ENCODE measurements around the gene ZNF710. TPM values are rescaled to one million over a fixed set of nuclear protein-coding genes. Genes with fewer than 3 reads are reported as not detected.
"Not testable (repeated sequence)": the region's sequence is repeated elsewhere in the genome, so short reads cannot be mapped to it uniquely, and the experiment has no call there.

ZNF710 gene
- total RNA-seq, 1 donor from 2014 or later, result 9.9 TPM

DNA sequence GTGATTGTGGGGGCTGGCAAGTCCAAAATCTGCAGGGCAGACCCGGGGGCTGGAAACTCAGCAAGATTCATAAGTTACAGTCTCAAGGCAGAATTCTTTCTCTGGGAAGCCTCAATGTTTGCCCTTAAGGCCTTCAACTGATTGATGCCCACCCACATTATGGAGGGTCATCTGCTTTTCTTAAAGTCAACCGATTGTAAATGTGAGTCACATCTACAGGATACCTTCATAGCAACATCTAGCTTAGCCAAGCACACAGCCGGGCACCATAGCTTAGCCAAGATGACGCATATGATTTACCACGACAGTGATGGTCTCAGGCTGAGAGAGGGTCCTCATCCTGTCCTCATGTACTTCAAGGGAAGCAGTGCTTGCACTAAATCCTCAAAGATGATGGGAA is 57.7 kb downstream of the ZNF710 start:
- no peak for DNase-seq (ENCODE audit: low read depth in 2 of 2)

DNA sequence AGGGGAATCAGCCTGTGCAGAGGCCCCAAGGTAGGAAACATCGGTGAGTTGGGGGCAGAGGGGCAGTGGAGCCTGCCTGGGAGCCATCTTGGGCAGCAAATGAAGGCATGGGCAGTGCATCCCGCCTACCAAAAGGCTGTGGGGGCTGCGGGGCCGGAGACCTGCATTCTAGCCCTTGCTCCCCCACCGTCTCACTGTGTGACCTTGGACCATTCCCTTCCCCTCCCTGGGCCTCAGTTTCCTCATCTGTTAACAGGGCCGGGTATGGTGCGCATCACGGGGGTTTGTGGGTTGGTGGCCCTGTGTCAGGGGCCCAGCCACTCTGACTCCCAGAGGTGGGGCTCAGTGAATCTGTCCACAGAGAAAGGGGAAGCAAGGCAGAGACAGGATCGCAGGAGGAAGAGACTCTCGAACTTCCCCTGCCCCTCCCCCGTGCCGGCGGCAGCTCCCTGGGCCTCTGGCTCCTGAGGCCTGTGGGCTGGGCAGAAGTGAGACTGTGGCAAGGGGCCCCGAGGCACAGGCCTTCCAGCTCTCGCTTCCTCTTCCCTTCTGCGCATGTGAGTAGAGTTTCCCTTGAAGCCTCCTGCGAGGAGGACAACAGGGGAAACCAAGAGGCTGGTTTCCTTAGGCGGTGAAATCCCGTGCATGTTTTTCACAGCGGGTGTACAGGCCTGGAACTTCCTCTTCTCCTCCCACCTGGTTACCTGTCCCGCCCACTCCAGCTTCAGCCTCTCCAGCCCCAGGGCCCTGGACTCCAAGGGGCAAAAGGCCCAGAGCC is 58.3 kb downstream of the ZNF710 start:
- DNase-seq (ENCODE audit: low read depth in 2 of 2), result peak in 1 of 2 donors; percentile 26

DNA sequence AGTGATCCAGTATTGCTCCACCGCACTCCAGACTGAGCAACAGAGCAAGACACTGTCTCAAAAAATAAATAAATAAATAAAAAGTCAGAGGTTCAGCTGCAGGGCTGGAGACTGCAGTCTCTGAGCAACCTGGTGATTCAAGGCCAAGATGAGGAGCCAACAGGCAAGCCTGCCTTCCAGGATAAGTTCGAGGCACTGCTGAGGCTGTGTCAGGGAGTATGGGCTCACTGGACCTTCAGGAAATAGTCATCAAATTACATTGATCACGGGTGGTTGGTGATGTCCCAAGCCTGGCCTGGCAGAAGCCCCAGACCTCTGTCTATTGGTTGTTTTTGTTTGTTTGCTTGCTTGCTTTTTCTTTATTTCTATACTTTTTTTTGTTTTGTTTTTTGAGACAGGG is 59.7 kb downstream of the ZNF710 start:
- DNase-seq (ENCODE audit: low read depth in 2 of 2), result no peak

DNA sequence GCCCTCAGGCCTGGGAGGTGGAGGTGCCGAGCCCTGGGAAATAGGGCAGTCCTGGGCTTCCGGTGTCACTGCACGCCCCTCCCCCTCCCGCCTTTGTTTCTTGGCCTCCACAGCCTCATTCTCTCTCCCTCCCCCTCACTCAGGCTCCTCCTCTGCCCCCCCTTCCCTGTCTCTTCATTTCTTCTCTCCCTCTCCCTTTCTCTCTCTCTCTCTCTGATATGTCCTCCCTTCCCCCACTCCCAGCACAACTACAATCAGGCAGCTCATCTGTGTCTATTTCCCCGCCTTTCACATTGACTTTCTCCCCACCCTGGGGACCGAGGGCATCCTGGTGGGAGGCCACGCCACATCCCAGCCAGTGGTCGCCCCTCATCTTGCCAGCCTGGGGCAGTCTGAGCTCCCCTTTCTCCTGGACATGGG is 60.9 kb downstream of the ZNF710 start:
- DNase-seq (ENCODE audit: low read depth in 2 of 2), result no peak

DNA sequence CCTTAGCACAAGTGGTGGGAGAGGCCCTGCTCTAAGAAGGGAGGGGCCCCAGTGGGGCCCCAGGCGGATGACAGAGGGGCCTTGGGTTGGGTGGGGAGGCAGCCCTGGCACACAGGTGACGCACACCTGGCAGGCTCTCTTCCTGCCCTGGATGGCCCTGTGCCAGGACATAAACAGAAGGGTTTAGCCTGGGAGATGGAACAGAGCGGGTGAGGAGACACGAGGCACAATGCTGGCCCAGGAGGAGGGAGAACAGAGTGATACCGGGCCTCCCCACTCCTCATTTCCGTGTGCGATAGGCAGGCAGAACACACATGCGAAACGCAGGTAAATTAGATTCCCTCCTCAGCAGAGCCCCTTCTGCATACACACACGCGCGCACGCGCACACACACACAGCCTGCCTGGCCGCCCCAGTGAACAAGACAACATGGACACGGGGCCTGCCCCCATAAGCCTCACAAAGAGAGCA is 61.4 kb downstream of the ZNF710 start:
- DNase-seq (ENCODE audit: low read depth in 2 of 2), result no peak

DNA sequence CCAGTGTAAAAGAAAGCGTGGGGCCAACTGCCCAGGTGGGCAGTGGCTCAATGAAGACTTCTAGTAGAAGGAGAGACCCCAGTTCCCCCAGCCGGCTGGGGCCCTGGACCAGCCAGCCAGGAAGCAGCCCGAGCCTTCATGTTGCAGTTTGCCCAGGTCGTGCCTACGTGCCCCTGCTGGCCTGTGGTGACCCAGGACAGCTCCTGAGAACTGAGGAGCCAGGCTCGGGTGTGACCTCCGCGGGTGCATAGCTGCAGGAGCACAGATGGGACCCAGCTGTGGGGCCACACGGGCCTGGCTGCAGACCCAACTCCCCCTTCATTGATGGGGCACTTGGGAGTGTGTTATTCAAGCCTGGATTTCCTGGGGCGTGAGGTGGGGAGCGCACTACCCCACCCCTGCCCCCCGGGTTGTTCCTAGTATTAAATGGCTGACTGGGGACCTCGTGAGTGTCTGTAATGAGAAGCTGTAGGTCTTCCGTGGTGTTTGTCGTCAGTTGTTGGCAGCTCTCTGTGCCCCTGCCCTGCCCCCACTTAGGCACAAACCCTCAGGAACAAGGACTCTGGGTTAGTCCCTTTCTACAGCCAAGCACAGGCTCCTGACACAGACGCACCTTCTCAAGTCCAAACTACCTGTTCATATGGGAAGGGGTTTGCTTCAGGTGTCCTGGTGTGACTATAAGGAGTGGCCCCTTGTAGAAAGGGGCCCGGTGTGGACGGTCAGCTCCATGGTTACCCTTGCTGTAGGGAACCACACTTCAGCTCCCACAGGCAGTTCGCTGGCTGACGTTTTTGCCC is 62.0 kb downstream of the ZNF710 start:
- DNase-seq (ENCODE audit: low read depth in 2 of 2), result no peak

DNA sequence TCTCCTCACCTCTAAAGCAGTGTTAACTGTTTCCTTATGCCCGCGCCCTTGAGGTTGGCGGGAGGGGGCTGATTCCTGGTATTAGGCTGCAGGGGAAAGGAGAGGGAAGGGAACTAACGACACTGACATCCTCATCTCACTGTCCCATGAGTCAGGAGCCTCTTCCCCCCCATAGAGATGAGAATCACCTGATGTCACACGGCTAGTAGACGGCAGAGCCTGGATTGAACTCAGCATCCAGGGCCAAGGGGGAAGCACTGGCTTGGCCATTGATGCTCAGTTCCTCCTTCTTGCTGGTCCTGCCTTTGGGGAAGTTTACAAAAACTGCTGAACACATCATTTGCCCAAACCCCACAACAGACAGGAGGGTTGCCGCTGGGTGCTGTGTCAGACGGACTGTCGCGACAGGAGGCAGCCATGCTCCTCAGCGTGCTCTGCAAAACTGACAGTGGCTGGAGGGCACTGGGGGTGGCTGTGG is 62.7 kb downstream of the ZNF710 start:
- DNase-seq (ENCODE audit: low read depth in 2 of 2), result no peak

DNA sequence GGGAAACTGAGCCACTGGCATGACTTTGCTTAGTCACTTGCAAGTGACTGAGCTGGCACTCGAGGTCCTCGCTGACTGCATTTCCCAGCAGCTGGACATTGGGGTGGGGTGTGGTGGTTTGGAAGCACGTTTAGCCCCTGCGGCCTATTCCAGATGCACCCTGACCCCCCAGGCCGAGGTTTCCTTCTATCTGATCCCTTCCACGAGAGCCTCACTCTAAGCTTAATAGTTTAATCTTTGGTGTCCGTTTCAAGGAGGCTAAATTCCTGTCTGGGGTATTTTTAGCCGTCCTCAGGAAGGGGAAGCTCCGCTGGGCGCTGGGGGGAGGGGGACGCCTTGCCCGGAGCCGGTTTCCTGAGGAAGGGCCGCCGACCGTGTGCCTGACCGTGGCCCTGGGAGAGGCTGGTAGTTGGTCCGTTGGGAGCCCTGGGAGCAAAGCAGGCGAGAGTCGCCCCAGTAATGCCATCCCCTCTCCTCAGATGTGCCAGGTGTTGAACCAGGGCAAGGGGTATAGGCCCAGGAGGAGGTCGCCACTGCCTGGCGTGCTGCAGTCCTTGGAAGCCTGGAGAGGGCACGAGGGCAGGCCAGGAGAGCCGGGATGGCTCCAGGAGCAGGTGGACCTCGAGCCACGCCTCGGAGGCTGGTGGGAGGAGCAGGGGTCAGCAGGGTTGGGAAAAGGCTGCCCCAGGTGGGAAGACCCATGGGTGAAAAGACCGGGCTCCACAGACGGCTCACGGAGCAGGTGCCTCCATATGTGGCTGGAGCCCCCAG is 64.0 kb downstream of the ZNF710 start:
- peak; percentile 38 to 67 for DNase-seq (ENCODE audit: low read depth in 2 of 2)

DNA sequence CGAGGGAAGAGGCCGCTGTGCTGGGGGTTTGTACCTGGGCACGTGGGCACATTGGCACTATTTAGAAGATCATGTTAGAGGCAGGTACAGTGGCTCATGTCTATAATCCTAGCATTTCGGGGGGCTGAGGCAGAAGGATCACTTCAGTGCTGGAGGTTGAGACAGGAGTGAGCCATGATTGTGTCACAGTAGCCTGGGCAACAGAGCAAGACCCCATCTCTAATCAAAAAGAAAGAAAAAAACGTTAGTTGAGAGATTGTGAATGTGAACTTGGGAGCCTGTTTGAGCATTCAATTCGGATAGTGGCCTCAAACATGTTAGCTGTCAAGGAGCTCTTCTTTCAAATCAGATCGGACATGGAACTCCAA is 64.5 kb downstream of the ZNF710 start:
- no peak for DNase-seq (ENCODE audit: low read depth in 2 of 2)

DNA sequence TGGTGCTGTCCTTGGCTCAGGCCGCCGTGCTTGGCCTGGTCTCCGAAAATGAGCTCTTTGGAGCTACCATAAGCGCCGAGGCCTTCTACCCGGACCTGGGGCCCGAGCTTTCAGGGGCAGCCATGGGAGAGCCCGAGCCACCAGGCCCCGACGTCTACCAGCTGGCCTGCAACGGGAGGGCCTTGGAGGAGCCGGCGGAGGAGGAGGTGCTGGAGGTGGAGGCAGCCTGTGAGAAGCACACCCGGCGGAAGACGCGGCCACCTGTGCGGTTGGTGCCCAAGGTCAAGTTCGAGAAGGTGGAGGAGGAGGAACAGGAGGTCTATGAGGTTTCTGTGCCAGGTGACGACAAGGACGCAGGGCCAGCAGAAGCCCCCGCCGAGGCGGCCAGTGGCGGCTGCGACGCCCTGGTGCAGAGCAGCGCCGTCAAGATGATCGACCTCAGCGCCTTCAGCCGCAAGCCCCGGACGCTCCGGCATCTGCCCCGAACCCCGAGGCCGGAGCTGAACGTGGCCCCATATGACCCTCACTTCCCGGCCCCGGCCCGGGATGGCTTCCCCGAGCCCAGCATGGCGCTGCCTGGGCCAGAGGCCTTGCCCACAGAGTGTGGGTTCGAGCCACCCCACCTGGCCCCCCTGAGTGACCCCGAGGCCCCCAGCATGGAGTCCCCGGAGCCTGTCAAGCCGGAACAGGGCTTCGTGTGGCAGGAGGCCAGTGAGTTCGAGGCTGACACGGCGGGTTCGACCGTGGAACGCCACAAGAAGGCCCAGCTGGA is 66.2 kb downstream of the ZNF710 start:
- no peak for DNase-seq (ENCODE audit: low read depth in 2 of 2)

DNA sequence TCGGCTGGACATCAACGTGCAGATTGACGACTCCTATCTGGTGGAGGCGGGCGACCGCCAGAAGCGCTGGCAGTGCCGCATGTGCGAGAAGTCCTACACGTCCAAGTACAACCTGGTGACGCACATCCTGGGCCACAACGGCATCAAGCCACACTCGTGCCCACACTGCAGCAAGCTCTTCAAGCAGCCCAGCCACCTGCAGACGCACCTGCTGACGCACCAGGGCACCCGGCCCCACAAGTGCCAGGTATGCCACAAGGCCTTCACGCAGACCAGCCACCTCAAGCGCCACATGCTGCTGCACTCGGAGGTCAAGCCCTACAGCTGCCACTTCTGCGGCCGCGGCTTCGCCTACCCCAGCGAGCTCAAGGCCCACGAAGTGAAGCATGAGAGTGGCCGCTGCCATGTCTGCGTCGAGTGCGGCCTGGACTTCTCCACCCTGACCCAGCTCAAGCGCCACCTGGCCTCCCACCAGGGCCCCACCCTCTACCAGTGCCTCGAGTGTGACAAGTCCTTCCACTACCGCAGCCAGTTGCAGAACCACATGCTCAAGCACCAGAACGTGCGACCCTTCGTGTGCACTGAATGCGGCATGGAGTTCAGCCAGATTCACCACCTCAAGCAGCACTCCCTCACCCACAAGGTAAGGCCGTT is 67.0 kb downstream of the ZNF710 start:
- DNase-seq (ENCODE audit: low read depth in 2 of 2), result no peak

DNA sequence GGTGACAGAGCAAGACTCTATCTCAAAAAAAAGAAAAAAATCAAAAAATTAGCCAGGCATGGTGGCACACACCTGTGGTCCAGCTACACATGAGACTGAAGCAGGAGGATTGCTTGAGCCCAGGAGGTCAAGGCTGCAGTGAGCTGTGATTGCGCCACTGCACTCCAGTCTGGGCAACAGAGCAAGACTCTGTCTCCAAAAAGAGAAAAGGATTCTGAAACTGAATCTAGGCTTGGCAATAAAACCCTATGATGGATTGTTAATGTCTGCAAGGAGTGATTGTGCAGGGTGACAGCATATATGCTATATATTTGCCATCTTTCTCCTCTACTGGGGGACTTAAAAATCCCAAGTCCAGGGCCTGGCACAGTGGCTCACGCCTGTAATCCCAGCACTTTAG is 69.5 kb downstream of the ZNF710 start:
- not testable (repeated sequence) for DNase-seq (ENCODE audit: low read depth in 2 of 2)

DNA sequence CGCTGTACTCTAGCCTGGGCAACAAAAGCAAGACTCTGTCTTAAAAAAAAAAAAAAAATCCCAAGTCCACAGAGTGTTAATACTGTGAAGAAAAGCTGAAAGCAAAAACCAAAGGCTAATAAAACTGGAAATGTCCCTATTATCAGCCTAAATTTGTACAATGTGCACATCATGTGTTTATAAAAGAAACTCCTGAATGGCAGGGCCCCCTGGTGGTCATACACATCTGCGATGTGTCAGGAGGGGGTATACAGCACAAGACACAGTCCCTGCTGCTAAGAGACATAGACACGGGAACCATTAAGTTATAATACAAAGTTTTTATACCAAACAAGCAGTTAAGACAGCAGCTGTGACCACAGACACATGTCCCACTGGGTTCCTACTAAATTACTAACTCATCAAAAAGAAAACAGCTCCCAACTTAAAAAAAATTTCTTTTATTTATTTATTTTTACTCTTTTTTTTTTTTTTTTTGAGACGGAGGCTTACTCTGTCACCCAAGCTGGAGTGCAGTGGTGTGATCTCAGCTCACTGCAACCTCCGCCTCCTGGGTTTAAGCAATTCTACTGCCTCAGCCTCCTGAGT is 70.2 kb downstream of the ZNF710 start:
- DNase-seq (ENCODE audit: low read depth in 2 of 2), result peak; percentile 90 to 93

DNA sequence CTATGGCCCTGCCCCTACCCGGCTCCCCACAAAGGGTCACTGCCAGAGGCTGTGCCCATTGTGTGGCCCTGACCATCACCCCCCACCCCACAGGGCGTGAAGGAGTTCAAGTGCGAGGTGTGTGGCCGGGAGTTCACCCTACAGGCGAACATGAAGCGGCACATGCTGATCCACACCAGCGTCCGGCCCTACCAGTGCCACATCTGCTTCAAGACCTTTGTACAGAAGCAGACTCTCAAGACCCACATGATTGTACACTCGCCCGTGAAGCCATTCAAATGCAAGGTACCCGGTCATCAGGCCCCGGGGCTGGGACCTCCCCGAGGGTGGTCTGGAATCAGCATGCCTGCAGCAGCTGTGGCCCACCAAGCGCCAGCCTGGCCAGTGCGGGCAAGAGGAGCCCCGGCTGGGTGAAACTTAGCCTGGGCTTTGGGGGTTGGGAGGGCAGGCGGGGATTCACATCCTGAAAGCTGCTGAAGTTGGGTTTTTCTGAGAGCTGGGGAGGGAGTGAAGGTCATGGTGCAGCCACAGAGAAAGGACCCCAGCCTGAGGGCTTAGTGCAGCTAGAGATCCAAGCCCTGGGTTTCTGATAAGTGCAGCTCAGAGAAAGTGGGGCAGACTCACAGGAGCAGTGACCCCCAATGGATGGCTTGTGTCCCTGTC is 72.0 kb downstream of the ZNF710 start:
- DNase-seq (ENCODE audit: low read depth in 2 of 2), result no peak

DNA sequence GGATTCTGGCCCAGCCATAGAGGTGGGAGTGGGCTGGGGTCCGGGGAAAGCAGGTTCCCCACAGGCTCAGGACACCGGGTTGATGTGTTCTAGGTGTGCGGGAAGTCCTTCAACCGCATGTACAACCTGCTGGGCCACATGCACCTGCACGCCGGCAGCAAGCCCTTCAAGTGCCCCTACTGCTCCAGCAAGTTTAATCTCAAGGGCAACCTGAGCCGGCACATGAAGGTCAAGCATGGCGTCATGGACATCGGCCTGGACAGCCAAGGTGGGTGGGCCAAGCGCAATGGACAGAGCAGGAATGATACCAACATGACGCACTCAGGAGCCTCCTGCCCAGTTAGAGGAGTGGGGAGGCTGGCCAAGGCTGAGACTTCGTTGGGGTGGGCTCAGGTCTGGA is 72.9 kb downstream of the ZNF710 start:
- no peak for DNase-seq (ENCODE audit: low read depth in 2 of 2)

DNA sequence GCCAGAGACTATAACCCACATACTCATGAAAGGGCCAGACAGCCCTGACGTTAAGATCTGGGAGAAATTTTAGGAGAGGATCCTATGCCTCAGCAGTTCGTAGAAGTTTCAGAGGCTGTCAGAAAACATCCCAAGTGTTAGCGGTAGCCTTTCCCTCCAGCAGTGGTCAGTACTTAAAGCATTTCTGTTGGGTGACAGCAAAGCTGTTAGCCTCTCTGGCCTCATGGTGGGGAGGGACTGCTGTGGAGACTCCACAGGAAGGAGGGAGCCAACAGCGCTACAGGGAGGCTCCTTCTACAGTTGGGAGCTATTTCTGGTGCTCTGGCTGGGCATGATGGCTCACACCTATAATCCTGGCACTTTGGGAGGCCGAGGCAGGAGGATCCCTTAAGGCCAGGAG is 73.8 kb downstream of the ZNF710 start:
- DNase-seq (ENCODE audit: low read depth in 2 of 2), result no peak

DNA sequence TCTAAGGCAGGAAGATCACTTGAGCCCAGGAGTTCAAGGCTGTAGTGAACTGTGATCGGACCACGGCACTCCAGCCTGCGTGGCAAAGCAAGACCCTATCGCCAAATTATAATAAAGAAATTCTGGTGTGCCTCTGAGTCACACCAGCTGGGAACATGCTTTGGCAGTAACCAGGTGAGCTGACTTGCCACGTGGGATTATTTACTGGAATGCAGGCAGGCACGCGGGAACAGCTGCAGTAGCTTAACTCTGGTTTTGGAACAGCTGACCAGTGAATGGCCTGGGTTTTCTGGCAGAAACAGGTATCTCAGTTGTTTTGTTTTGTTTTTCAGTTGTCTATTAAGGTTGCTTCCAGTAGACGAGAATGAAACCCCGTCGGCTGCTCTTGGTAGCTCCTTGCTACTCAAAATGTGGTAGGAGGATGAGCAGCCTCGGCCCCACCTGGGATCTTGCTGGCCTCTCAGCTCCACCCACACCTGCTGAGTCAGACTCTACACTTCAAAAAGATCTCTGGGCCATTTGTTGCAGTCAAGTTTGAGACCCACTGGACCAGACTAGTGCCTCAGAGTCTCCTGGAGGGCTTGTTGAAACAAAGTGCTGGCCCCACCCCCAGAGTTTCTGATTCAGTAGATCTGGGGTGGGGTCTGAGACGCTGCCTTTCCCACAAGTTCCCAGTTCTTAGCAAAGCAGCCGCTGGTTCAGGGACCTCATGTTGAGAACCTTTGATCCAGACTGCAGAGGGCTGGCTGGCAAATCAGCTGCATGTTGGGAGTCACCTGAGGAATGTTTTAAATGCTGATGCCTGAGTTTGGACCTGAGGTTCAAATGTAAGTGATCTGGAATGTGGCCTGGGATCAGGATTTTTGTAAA is 74.5 kb downstream of the ZNF710 start:
- DNase-seq (ENCODE audit: low read depth in 2 of 2), result no peak

DNA sequence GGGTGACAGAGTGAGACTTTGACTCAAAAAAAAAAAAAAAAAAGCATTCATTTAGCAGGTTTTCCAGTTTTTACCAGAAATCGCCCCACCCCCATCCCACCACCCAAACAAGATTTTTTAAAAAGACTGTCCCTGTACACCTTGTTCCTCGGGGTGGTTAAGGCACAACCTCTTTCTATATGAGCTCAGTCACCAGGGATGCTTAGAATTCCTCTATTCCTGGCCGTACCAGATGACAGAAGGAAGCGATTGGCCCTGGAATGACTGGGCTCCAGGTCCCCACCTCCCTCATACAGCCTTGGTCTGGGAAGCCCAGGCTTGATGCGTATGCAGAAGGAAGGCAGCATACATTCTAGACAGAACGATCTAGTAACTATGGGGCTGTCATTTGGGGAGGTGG is 75.6 kb downstream of the ZNF710 start:
- DNase-seq (ENCODE audit: low read depth in 2 of 2), result no peak

DNA sequence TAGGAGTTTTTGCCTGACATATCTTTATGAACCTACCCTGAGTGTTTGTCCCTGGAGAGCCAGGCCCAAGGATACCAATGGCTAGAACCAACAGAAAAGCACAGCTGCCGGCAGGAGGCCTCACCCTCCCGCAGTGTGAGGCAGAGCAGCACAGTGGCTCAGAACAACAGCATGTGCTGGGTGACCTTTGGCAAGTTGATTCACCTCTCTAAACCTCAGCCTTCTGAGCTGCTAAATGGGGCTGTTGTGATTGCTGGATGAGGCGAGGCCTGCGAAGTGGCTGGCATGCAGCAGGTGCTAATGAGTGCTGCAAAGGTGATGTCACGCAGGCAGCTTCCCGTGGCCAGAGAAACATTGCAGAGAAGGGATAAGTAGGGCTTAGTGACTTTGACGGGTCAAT is 77.8 kb downstream of the ZNF710 start:
- no peak for DNase-seq (ENCODE audit: low read depth in 2 of 2)
